Mammary epithelial cell (primary cell): ENCODE results near the gene DBF4B.

Source experiments
- CTCF ChIP-seq, 2 donors: IDR thresholded peaks in 1 of 2; conservative IDR thresholded peaks in 1 of 2; 2 replicates each; pipeline ENCODE4 v1.5.1; 2011 to 2012; ENCODE audit warnings: inconsistent platforms in 2 of 2, low read length in 2 of 2, mild to moderate bottlenecking in 2 of 2, control low read depth in 1 of 2, low read depth in 1 of 2; ENCODE audit not compliant: insufficient read depth in 1 of 2; ENCODE audit errors: extremely low read depth in 1 of 2
- EZH2 ChIP-seq: IDR thresholded peaks from 2 replicates; pipeline ENCODE4 v1.6.1; 2012; ENCODE audit warnings: low read length, inconsistent platforms, borderline replicate concordance

GRCh38 chr17:44752953-44753861, 44.7 kb downstream of the DBF4B start:
- TF ChIP-seq CTCF (conservative IDR thresholded peaks at IDR 0.05 in 1 of 2, IDR thresholded peaks at IDR 0.05 in 1 of 2; ENCODE audit: extremely low read depth in 1 of 2, insufficient read depth in 1 of 2, low read depth in 1 of 2, low read length in 2 of 2) (no peak), EZH2 (no peak)
